Ishikawa (cell line): ENCODE results near the gene CD151.

Source experiments
- CEBPB ChIP-seq: IDR thresholded peaks from 2 replicates; pipeline ENCODE4 v1.6.1; 2012
- CREB1 ChIP-seq: IDR thresholded peaks from 2 replicates; pipeline ENCODE4 v1.6.1; 2012; ENCODE audit warnings: low read depth
- EGR1 ChIP-seq: IDR thresholded peaks from 2 replicates; pipeline ENCODE4 v1.6.1; 2012
- EP300 ChIP-seq: IDR thresholded peaks from 2 replicates; pipeline ENCODE4 v1.6.1; 2012; ENCODE audit warnings: borderline replicate concordance
- MAX ChIP-seq: IDR thresholded peaks from 2 replicates; pipeline ENCODE4 v1.6.1; 2012
- NFIC ChIP-seq: IDR thresholded peaks from 2 replicates; pipeline ENCODE4 v1.6.1; 2012
- RAD21 ChIP-seq: IDR thresholded peaks from 2 replicates; pipeline ENCODE4 v1.6.1; 2012; ENCODE audit warnings: low read depth
- REST ChIP-seq: IDR thresholded peaks from 2 replicates; pipeline ENCODE4 v1.6.1; 2012; ENCODE audit warnings: low read depth, mild to moderate bottlenecking
- TAF1 ChIP-seq: IDR thresholded peaks from 2 replicates; pipeline ENCODE4 v1.6.1; 2012; ENCODE audit warnings: low read depth, mild to moderate bottlenecking
- TCF12 ChIP-seq: IDR thresholded peaks from 2 replicates; pipeline ENCODE4 v1.6.1; 2012; ENCODE audit warnings: low read depth
- TEAD4 ChIP-seq: IDR thresholded peaks from 2 replicates; pipeline ENCODE4 v1.6.1; 2012
- USF1 ChIP-seq: IDR thresholded peaks from 2 replicates; pipeline ENCODE4 v1.6.1; 2012
- YY1 ChIP-seq: IDR thresholded peaks from 2 replicates; pipeline ENCODE4 v1.6.1; 2012; ENCODE audit warnings: low read depth
- ZBTB7A ChIP-seq: IDR thresholded peaks from 2 replicates; pipeline ENCODE4 v1.6.1; 2012; ENCODE audit warnings: low read depth

CD151 gene

GRCh38 chr11:837990-838307 is 5.2 kb downstream of the CD151 start:
- TF ChIP-seq RAD21: no peak

- peak; percentile 19; the same call in 1 of the 2 replicates for TF ChIP-seq TEAD4
- TF ChIP-seq MAX: peak; percentile 76; the same call in 1 of the 2 replicates
- no peak for TF ChIP-seq CEBPB
- TF ChIP-seq USF1: peak; percentile 67
Measured at GRCh38 chr11:838441-839279, 5.9 kb downstream of the CD151 start.

- TF ChIP-seq TAF1: no peak
- TF ChIP-seq TCF12: 0 out of 2 replicates have a peak, but pooled peaks have one; percentile 1
- TF ChIP-seq USF1: no peak
- TF ChIP-seq NFIC: no peak
- TF ChIP-seq CEBPB: no peak
Measured at GRCh38 chr11:839280-839623, 6.5 kb downstream of the CD151 start.

- TF ChIP-seq EGR1: no peak
- TF ChIP-seq ZBTB7A: no peak
- TF ChIP-seq CEBPB: no peak
- no peak for TF ChIP-seq TAF1
- no peak for TF ChIP-seq USF1
- no peak for TF ChIP-seq CREB1
- no peak for TF ChIP-seq RAD21
- no peak for TF ChIP-seq TCF12
- no peak for TF ChIP-seq MAX
- no peak for TF ChIP-seq EP300
- no peak for TF ChIP-seq TEAD4
- no peak for TF ChIP-seq REST
Measured at GRCh38 chr11:839875-840617, 7.3 kb downstream of the CD151 start.

- TF ChIP-seq REST (no peak), USF1 (no peak), TEAD4 (no peak), ZBTB7A (peak; percentile 66; the same call in 1 of the 2 replicates), EGR1 (no peak), EP300 (no peak)
Measured at GRCh38 chr11:841981-842369, 9.2 kb downstream of the CD151 start.

GRCh38 chr11:842370-843002 is 9.7 kb downstream of the CD151 start, which contains the start of the genes POLR2L and TSPAN4:
Gene POLR2L (minus strand): TSS chr11:842529. CDS start chr11:842508, 21 bp downstream.
Gene TSPAN4 (plus strand): TSS chr11:842852. CDS start chr11:850305, 7,453 bp downstream.
- TF ChIP-seq MAX (peak; percentile 94), EP300 (peak; percentile 37), YY1 (peak; percentile 82), TAF1 (peak; percentile 91), RAD21 (no peak), USF1 (peak; percentile 18; the same call in 1 of the 2 replicates), TEAD4 (no peak), EGR1 (peak; percentile 77), CREB1 (no peak), TCF12 (peak; percentile 47; the same call in 1 of the 2 replicates)
